Neural cell (in vitro differentiated cells): Measurements from ENCODE around the gene NAE1. TPM values are rescaled to one million over a fixed set of nuclear protein-coding genes. Genes with fewer than 3 reads are reported as not detected.

ENCODE experiments used
- H2AFZ ChIP-seq: fragments of 200-600, 300-800 bp; sonication (generic), shearing (Covaris generic); 2 replicates; pipeline ENCODE4 v1.6.0; 2014; ENCODE audit warnings: low read depth, mild to moderate bottlenecking, antibody characterized with exemption, low read length, moderate library complexity
- H3F3A ChIP-seq: fragments of 200-600 bp; shearing (Covaris generic); 2 replicates; pipeline ENCODE4 v1.6.1; 2016; ENCODE audit warnings: mild to moderate bottlenecking, moderate library complexity, mixed read lengths, antibody characterized with exemption, low read length; ENCODE audit not compliant: insufficient read depth, poor library complexity, severe bottlenecking
- H3K27ac ChIP-seq: fragments of 200-600, 300-800 bp; sonication (generic), shearing (Covaris generic); 2 replicates; pipeline ENCODE4 v1.5.1; 2014; ENCODE audit warnings: mild to moderate bottlenecking, low read length, moderate library complexity
- H3K27me3 ChIP-seq: fragments of 300-800, 200-600 bp; sonication (generic), shearing (Covaris generic); 2 replicates; pipeline ENCODE4 v1.6.0; 2014; ENCODE audit warnings: mild to moderate bottlenecking, low read depth, low read length, moderate library complexity; ENCODE audit not compliant: insufficient read depth
- H3K36me3 ChIP-seq: fragments of 300-800, 200-600 bp; sonication (generic), shearing (Covaris generic); 2 replicates; pipeline ENCODE4 v1.5.1; 2014; ENCODE audit warnings: mild to moderate bottlenecking, antibody characterized with exemption, low read length, moderate library complexity; ENCODE audit not compliant: insufficient read depth
- H3K4me2 ChIP-seq: fragments of 300-800, 200-600 bp; sonication (generic), shearing (Covaris generic); 2 replicates; pipeline ENCODE4 v1.6.0; 2014; ENCODE audit warnings: mild to moderate bottlenecking, low read length
- H3K4me3 ChIP-seq: fragments of 300-800, 200-600 bp; sonication (generic), shearing (Covaris generic); 2 replicates; pipeline ENCODE4 v1.5.1; 2014; ENCODE audit warnings: mild to moderate bottlenecking, low read length, moderate library complexity
- H3K79me2 ChIP-seq: fragments of 200-600 bp; shearing (Covaris generic); replicated peaks from 2 replicates; pipeline ENCODE4 v1.6.0; 2014; ENCODE audit warnings: mild to moderate bottlenecking, low read length, moderate library complexity; ENCODE audit not compliant: insufficient read depth
- H3K9ac ChIP-seq: fragments of 300-800, 200-600 bp; sonication (generic), shearing (Covaris generic); 2 replicates; pipeline ENCODE4 v1.6.1; 2016; ENCODE audit warnings: mild to moderate bottlenecking, low read length, mixed read lengths
- H3K9me2 ChIP-seq: fragments of 200-600 bp; shearing (Covaris generic); 2 replicates; pipeline ENCODE4 v1.6.1; 2016; ENCODE audit warnings: mild to moderate bottlenecking, low read length, mixed read lengths; ENCODE audit not compliant: insufficient read depth
- H3K9me3 ChIP-seq: fragments of 200-600, 300-800 bp; sonication (generic), shearing (Covaris generic); 2 replicates; pipeline ENCODE4 v1.6.1; 2016; ENCODE audit warnings: mild to moderate bottlenecking, mixed run types, low read length, moderate library complexity, mixed read lengths
- H4K20me1 ChIP-seq: fragments of 200-600 bp; shearing (Covaris generic); 2 replicates; pipeline ENCODE4 v1.6.1; 2016; ENCODE audit warnings: mild to moderate bottlenecking, mixed run types; ENCODE audit not compliant: insufficient read depth
- CTCF ChIP-seq: fragments of 450-650 bp; IDR thresholded peaks from 2 replicates; pipeline ENCODE4 v1.5.1; 2014; ENCODE audit warnings: antibody characterized with exemption, mild to moderate bottlenecking, moderate library complexity; ENCODE audit not compliant: poor library complexity, severe bottlenecking
- EP300 ChIP-seq: fragments of 450-650 bp; conservative IDR thresholded peaks from 2 replicates; pipeline ENCODE4 v1.6.1; 2014; ENCODE audit warnings: antibody characterized with exemption, mild to moderate bottlenecking, moderate library complexity; ENCODE audit not compliant: poor library complexity, severe bottlenecking
- EZH2 ChIP-seq: fragments of 200-600, 300-800 bp; shearing (Covaris generic), sonication (generic); IDR thresholded peaks from 2 replicates; pipeline ENCODE4 v1.6.1; 2014; ENCODE audit warnings: antibody characterized with exemption, low read length, borderline replicate concordance, mild to moderate bottlenecking; ENCODE audit not compliant: insufficient read depth, poor library complexity, severe bottlenecking
- MXI1 ChIP-seq: fragments of 450-650 bp; conservative IDR thresholded peaks from 2 replicates; pipeline ENCODE4 v1.6.1; 2014; ENCODE audit warnings: antibody characterized with exemption, mild to moderate bottlenecking; ENCODE audit not compliant: poor library complexity, severe bottlenecking
- POLR2AphosphoS5 ChIP-seq: IDR thresholded peaks from 2 replicates; pipeline ENCODE4 v1.6.1; 2012
- RAD21 ChIP-seq: fragments of 450-650 bp; conservative IDR thresholded peaks from 2 replicates; pipeline ENCODE4 v1.6.1; 2014; ENCODE audit warnings: antibody characterized with exemption, mild to moderate bottlenecking, moderate library complexity
- REST ChIP-seq: IDR thresholded peaks from 2 replicates; pipeline ENCODE4 v1.6.1; 2012; ENCODE audit warnings: borderline replicate concordance
- SMC3 ChIP-seq: fragments of 450-650 bp; conservative IDR thresholded peaks from 2 replicates; pipeline ENCODE4 v1.6.1; 2014; ENCODE audit warnings: antibody characterized with exemption, mild to moderate bottlenecking, moderate library complexity; ENCODE audit not compliant: poor library complexity
- TAF1 ChIP-seq: IDR thresholded peaks from 2 replicates; pipeline ENCODE4 v1.6.1; 2012; ENCODE audit warnings: low read depth
- polyA plus RNA-seq: library from polyadenylated mRNA; depleted of rRNA; stranded (reverse); fragments of >200 nt; gene quantifications from 2 replicates; pipeline ENCODE4 v1.2.3, GENCODE V29; 2014

The NAE1 gene
- polyA plus RNA-seq, 1 donor from 2014 or later: 227 TPM

GRCh38 chr16:66802159-66802558 is 28.6 kb downstream of the NAE1 start:
- H3K36me3 ChIP-seq: peaks cover 4% of the 10 kb centered on the region
- H3K9me3 ChIP-seq: no peaks in the 10 kb centered on the region
- no peaks in the 10 kb centered on the region for H3K27me3 ChIP-seq

GRCh38 chr16:66801320-66802105 is 29.3 kb downstream of the NAE1 start, which contains the start of gene TERB1:
Gene TERB1, minus strand, starts transcription at chr16:66801584. Its CDS starts 4,786 bp downstream, at chr16:66796798.
- H2AFZ ChIP-seq: no peak within 1 kb of the TSS
- H3K27me3 ChIP-seq: no peaks in the 10 kb centered on the region
- H3K9ac ChIP-seq: no peak within 1 kb of the TSS
- no peaks in the 10 kb centered on the region for H4K20me1 ChIP-seq
- peaks cover 4% of the 10 kb centered on the region for H3F3A ChIP-seq
- no peak within 1 kb of the TSS for H3K4me3 ChIP-seq
- no peaks in the 10 kb centered on the region for H3K9me3 ChIP-seq
- H3K4me2 ChIP-seq: no peak within 1 kb of the TSS
- peaks cover 4% of the 10 kb centered on the region for H3K36me3 ChIP-seq
- no peak within 1 kb of the TSS for H3K27ac ChIP-seq
- no peaks in the 10 kb centered on the region for H3K79me2 ChIP-seq
- no peaks in the 10 kb centered on the region for H3K9me2 ChIP-seq
- no peak for TF ChIP-seq POLR2AphosphoS5
- no peak for TF ChIP-seq CTCF
- no peak for TF ChIP-seq EP300
- no peak for TF ChIP-seq EZH2
- no peak for TF ChIP-seq SMC3

More at GRCh38 chr16:66802159-66802558, 28.6 kb downstream of the NAE1 start:
- TF ChIP-seq TAF1: no peak
- TF ChIP-seq REST: no peak
- TF ChIP-seq CTCF: no peak
- TF ChIP-seq MXI1: no peak
- TF ChIP-seq POLR2AphosphoS5: no peak
- no peak for TF ChIP-seq RAD21
- TF ChIP-seq EP300: no peak
- TF ChIP-seq SMC3: no peak
- no peak for TF ChIP-seq EZH2
- Histone ChIP-seq H3K9ac (no peak overlapping the region), H4K20me1 (no peaks in the 10 kb centered on the region), H3K4me3 (no peak overlapping the region), H3F3A (no peaks in the 10 kb centered on the region), H3K4me2 (no peak overlapping the region), H3K9me2 (no peaks in the 10 kb centered on the region), H3K79me2 (no peaks in the 10 kb centered on the region), H3K27ac (no peak overlapping the region), H2AFZ (no peak overlapping the region)
